Mammary epithelial cell (primary cell): ENCODE data around the gene P2RY14.

ENCODE experiments used
- CTCF ChIP-seq, 2 donors: IDR thresholded peaks in 1 of 2; conservative IDR thresholded peaks in 1 of 2; 2 replicates each; pipeline ENCODE4 v1.5.1; 2011 to 2012; ENCODE audit warnings: inconsistent platforms in 2 of 2, low read length in 2 of 2, mild to moderate bottlenecking in 2 of 2, control low read depth in 1 of 2, low read depth in 1 of 2; ENCODE audit not compliant: insufficient read depth in 1 of 2; ENCODE audit errors: extremely low read depth in 1 of 2
- EZH2 ChIP-seq: IDR thresholded peaks from 2 replicates; pipeline ENCODE4 v1.6.1; 2012; ENCODE audit warnings: low read length, inconsistent platforms, borderline replicate concordance

- no peak for TF ChIP-seq CTCF (conservative IDR thresholded peaks at IDR 0.05 in 1 of 2, IDR thresholded peaks at IDR 0.05 in 1 of 2; ENCODE audit: extremely low read depth in 1 of 2, insufficient read depth in 1 of 2, low read depth in 1 of 2, low read length in 2 of 2)
- TF ChIP-seq EZH2: no peak
Observed at GRCh38 chr3:151303751-151304150, 25.4 kb upstream of the P2RY14 start.
